AG09319 (cell line): ENCODE data around the gene ZNF697.

Experiments used
- DNase-seq: peaks from one replicate; pipeline ENCODE4 v3.0.0-alpha.2; 2010; ENCODE audit warnings: low read depth; ENCODE audit errors: extremely low read depth
- TF ChIP-seq, protein P1 (sequence below): IDR thresholded peaks from 2 replicates; pipeline ENCODE4 v1.5.1; 2011; ENCODE audit warnings: low read depth, mild to moderate bottlenecking, inconsistent platforms, low read length, moderate library complexity

ZNF697 gene

DNA sequence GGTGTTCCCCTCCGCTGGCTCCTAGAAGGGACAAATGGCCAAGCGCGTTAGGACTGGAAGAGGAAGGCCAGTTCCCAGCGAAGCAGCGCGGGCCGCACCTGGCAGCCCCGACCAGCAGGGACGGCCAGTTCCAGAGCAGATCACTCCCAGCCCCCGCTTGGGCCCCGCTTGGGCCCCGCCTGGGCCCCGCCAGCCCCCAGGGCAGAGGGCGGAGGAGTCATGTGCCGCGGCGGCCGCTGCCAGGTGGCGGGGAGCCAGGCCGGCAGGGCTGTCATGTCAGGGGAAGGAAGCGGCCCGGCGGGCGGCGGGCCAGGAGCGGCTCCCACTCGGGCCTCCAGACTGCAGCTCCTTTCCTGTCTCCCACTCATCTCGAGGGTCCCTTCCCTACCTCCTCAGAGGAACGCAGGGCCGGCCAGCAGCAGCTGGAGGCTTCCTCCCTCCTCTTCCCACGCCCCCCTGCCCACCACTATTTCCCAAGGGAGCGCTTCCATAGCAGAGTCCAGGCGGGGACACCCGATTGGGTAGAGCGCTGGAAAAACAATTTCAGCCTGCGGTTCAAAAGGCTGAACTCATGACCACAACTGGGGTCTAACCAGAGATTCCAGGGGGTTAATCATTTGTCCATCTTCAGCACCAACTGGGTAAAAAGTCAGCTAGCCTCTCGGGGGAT lies 16.5 kb downstream of the ZNF697 start:
- no peak for DNase-seq

DNA sequence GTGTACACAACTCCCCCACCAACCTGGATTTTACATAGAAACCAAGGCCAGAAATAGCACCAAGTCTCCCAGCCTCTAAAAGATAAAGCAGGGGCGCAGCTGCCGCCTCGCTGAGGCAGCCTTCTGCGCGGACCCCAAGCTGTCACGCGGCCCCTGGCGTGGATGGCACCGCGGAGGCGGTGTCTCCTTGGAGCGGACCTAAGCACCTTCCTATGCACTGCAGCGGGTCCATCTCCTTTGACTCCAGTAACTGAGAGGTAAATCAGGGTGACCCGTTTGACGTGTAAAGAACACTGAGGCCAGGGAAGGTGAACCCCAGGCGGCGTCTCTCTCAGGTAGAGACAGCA lies 17.0 kb downstream of the ZNF697 start:
- DNase-seq, result no peak

More for the DNA sequence above, 16.5 kb downstream of the ZNF697 start:
- TF ChIP-seq, protein P1, sequence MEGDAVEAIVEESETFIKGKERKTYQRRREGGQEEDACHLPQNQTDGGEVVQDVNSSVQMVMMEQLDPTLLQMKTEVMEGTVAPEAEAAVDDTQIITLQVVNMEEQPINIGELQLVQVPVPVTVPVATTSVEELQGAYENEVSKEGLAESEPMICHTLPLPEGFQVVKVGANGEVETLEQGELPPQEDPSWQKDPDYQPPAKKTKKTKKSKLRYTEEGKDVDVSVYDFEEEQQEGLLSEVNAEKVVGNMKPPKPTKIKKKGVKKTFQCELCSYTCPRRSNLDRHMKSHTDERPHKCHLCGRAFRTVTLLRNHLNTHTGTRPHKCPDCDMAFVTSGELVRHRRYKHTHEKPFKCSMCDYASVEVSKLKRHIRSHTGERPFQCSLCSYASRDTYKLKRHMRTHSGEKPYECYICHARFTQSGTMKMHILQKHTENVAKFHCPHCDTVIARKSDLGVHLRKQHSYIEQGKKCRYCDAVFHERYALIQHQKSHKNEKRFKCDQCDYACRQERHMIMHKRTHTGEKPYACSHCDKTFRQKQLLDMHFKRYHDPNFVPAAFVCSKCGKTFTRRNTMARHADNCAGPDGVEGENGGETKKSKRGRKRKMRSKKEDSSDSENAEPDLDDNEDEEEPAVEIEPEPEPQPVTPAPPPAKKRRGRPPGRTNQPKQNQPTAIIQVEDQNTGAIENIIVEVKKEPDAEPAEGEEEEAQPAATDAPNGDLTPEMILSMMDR, result no peak

DNA sequence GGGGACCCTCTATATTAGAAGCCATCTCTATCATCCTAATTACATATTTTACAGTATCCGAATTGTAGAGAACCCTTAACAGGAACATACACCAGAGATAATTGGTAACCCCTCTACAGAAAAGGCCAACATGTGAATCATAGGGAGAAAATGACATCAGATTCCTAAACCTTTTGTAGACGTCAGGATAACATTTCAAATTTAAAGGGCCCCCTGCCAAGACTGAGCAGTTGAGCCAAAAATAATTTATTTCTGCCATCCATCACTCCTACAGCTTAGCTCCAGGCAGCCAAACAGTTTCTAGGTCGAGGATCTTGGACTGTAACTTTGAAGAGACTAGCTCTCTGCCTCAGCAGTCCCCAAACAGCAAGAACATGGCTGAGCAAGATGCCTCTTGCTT lies 21.2 kb downstream of the ZNF697 start:
- TF ChIP-seq, protein P1, result no peak
- no peak for DNase-seq

More for the DNA sequence above, 17.0 kb downstream of the ZNF697 start:
- TF ChIP-seq, protein P1, result no peak

DNA sequence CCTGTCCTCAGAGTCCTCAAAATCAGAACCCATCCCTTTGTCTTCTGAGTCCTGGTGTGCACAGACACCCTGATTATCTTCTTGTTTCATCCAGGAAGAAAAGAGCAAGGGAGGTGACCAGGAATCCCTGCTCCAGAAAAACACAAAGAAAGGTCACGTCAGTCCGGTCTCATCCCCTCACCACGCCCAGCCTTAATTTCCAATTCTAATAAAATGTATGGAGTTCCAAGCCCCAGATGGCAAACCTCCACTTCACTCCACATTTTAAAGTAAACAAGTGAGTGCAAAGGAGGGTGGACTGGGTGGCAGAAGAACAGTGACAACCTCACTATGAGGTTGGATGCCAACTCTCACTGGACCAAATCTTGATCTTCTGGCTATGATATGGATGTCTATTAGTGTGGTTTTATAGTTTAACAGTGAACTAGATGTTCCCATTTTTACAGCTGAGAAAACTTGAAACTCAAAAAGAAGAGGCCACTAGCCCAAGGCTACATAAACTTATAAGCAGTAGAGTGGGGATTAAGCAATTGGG lies 22.0 kb downstream of the ZNF697 start:
- DNase-seq, result no peak
- TF ChIP-seq, protein P1, result no peak

DNA sequence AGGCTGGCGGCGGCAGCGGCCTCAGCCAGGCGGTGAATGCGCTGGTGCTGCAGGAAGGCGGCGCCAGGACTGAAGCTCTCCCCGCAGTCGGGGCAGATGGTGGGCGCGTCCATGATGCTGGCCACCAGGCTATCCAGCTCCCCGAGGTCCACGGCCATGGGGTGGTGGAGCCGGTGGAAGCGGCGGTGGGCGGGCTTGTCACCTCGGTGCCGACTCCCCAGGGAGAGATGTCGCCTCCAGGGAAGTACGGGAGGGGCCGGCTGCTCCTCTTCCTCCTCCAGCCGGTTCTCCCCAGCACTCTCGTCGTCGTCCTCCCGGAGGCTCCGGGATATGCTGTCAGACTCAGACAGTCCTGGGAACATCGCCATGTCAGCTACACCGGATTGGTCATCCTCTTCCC lies 24.4 kb downstream of the ZNF697 start:
- TF ChIP-seq, protein P1, result no peak
- no peak for DNase-seq

DNA sequence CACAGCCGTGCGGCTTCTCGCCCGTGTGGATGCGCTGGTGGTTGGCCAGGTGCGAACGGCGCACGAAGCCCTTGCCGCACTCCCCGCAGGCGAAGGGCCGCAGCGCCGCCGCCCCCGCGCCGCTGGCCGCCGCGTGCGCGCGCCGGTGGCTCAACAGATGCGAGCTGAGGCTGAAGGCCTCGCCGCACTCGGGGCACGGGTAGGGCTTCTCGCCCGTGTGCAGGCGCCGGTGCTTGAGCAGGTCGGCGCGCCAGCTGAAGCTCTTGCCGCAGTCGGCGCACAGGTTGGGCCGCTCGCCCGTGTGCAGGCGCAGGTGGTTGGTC lies 24.9 kb downstream of the ZNF697 start:
- TF ChIP-seq, protein P1, result no peak
- no peak for DNase-seq

DNA sequence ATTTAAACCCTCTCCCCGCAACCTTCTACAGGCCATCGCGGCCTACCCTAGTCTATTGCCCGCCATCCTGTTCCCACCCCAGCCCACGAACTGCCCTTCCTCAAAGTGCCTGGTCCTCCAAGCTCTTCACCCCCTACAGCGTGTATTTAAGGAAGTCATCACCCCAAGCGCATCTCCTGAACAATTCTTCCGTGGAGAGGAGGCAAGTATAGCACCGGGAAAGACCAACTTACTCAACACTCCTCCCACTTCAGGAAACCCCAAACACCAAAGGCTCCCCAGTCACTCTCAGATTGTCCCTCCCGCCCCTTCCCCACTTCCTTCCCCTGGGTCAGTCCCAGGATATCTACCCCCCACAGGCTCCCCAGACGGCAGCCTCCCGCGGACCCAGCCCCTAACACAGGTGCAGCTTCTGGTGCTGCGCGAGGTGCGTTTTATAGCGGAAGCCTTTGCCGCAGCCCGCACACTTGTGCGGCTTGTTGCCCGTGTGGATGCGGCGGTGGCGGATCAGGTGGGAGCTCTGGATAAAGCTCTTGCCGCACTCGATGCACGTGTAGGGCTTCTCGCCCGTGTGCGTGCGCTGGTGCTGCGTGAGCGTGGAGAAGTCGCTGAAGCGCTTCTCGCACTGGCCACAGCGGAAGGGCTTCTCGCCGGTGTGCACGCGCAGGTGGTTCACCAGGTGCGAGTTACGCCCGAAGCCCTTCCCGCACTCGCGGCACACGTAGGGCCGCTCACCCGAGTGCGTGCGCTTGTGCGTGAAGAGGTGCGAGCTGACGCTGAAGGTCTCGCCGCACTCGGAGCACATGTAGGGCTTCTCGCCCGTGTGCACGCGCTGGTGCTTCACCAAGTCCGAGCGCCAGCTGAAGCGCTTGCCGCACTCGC lies 25.5 kb downstream of the ZNF697 start:
- TF ChIP-seq, protein P1, result no peak
- DNase-seq, result no peak
